ENCODE measurements around the gene IL17RD. TPM values are rescaled to one million over a fixed set of nuclear protein-coding genes. Genes with fewer than 3 reads are reported as not detected.
A peak's percentile ranks its signal among the peaks of the same experiment; 100 is the strongest.

IL17RD gene
- total and polyA plus RNA-seq, 2 of the 13 experiments (the other 11 are each of a cell fraction or from before 2014, with no cell fraction given), result 0.28 to 0.31 TPM

- TF ChIP-seq ARID5B (CRISPR knock-in tag; IDR thresholded peaks at IDR 0.05) (peak; percentile 74), SPEN (CRISPR knock-in tag; IDR thresholded peaks at IDR 0.05; ENCODE audit: low read depth) (no peak)
These were observed 104.9 kb downstream of the IL17RD start, which contains the start of gene SPATA12 (continued) for GRCh38 chr3:57060089-57060821.

GRCh38 chr3:57059411-57059810, 105.7 kb downstream of the IL17RD start:
- Histone ChIP-seq H3K9me3 (ENCODE audit: low read length) (no peaks in the 10 kb centered on the region), H3K4me1 (ENCODE audit: insufficient read depth, low read length) (peaks cover 20% of the 10 kb centered on the region), H3K4me3 (replicated peaks in 1 of 3; ENCODE audit: insufficient read depth in 1 of 3, low read depth in 2 of 3, low read length in 3 of 3) (no peak overlapping the region), H3K36me3 (replicated peaks in 1 of 2; ENCODE audit: control insufficient read depth in 1 of 2, insufficient read depth in 2 of 2, low read length in 2 of 2) (no peaks in the 10 kb centered on the region), H3K9ac (ENCODE audit: insufficient read depth, low read depth, low read length) (no peak overlapping the region), H2AFZ (ENCODE audit: low read length) (no peak overlapping the region), H3K27ac (ENCODE audit: extremely low read length, insufficient read depth, low read length) (no peak overlapping the region), H3K4me2 (ENCODE audit: low read depth, low read length) (no peak overlapping the region), H4K20me1 (ENCODE audit: insufficient read depth, low read length) (no peaks in the 10 kb centered on the region), H3K79me2 (ENCODE audit: insufficient read depth, low read length) (no peaks in the 10 kb centered on the region), H3K27me3 (ENCODE audit: control insufficient read depth in 1 of 2, insufficient read depth in 2 of 2, low read length in 2 of 2) (no peaks in the 10 kb centered on the region)
- no peak for DNase-seq (ENCODE audit: low spot score)
- no peak for ATAC-seq
- WGBS (ENCODE audit: low lambda C conversion rate), result 87% methylated on average over 3 of the region's 3 CpGs
- intact Hi-C loops (cut with micrococcal nuclease; ENCODE audit: unreplicated experiment), result no loop called here
- no TSS peak for BruUV-seq (replicated peaks)
- CTCF ChIA-PET (ENCODE audit: low intra/inter-chr PET ratio, low total read pairs), result no interaction called here
- POLR2A ChIA-PET, result interaction anchor here (1.3 kb wide), 1 partner anchor 13 kb away, joined by 6 read pairs; no protein-coding TSS in a partner anchor
- in situ Hi-C loops (cut with HindIII; ENCODE audit: extremely low pct_ligation_motif_present, low pct_unique_long_range_greater_than_20kb), result no loop called here
- TF ChIP-seq ZFY (CRISPR knock-in tag; IDR thresholded peaks at IDR 0.05) (no peak), PCBP2 (optimal IDR thresholded peaks at IDR 0.05; ENCODE audit: low read depth, low read length, poor library complexity, severe bottlenecking) (no peak), ATF1 (CRISPR knock-in tag; IDR thresholded peaks at IDR 0.05) (no peak), NFE2L1 (CRISPR knock-in tag; IDR thresholded peaks at IDR 0.05; ENCODE audit: borderline replicate concordance) (no peak), SIX4 (CRISPR knock-in tag; IDR thresholded peaks at IDR 0.05) (no peak), ZBTB43 (CRISPR knock-in tag; conservative IDR thresholded peaks at IDR 0.05) (no peak), JDP2 (CRISPR knock-in tag; IDR thresholded peaks at IDR 0.05; ENCODE audit: borderline replicate concordance) (no peak), KAT8 (CRISPR knock-in tag; IDR thresholded peaks at IDR 0.05) (no peak), ZNF709 (CRISPR knock-in tag; IDR thresholded peaks at IDR 0.05) (no peak), KLF6 (CRISPR knock-in tag; IDR thresholded peaks at IDR 0.05) (no peak), PLSCR1 (CRISPR knock-in tag; IDR thresholded peaks at IDR 0.05; ENCODE audit: borderline replicate concordance) (no peak), RARG (CRISPR knock-in tag; IDR thresholded peaks at IDR 0.05; ENCODE audit: low read depth) (no peak)
- no peak for FAIRE-seq

Measured in HepG2 (cell line).